K562 (cell line): ENCODE measurements around the gene PIM3. TPM values are rescaled to one million over a fixed set of nuclear protein-coding genes. Genes with fewer than 3 reads are reported as not detected.

Experiments
- ATAC-seq: fragments of 200-7000 bp; cut with Tn5 transposase; 3 replicates; pipeline ENCODE4 v1.9.1; 2020; ENCODE audit warnings: moderate library complexity
- BruUV-seq: library from RNA; stranded (reverse); fragments of 400-500 nt; replicated peaks from 2 replicates; lab custom pipeline; 2021; lab: Mats Ljungman, UMichigan
- CTCF ChIA-PET: fragments of 300-600 bp; formaldehyde crosslinking; extraction: SDS; loops from one replicate; lab custom pipeline; 2021; ENCODE audit warnings: low intra/inter-chr PET ratio; lab: Yijun Ruan, JAX
- POLR2A ChIA-PET: fragments of 300-600, 350-650 bp; sonication (Branson Sonifier 250); formaldehyde crosslinking; extraction: SDS; loops from one replicate; lab custom pipeline; 2021; ENCODE audit warnings: antibody characterized with exemption, inconsistent platforms; lab: Yijun Ruan, JAX
- DNase-seq, 4 experiments: peaks; one replicate each; pipeline versions ENCODE4 v3.0.0 to v3.0.0-alpha.2; 2011 to 2018; ENCODE audit warnings: low spot score in 3 of 4, mixed read lengths in 3 of 4; ENCODE audit errors: extremely low read depth in 1 of 4
- FAIRE-seq: peaks from 2 replicates; lab custom pipeline; 2011; peaks lifted over from hg19 to GRCh38; lab: Jason Lieb, UNC
- H2AFZ ChIP-seq: 2 replicates; pipeline ENCODE4 v1.6.0; 2011; ENCODE audit warnings: low read depth, low read length, control low read depth, inconsistent platforms
- H3K27ac ChIP-seq: fragments of 200-600 bp; 3 replicates; pipeline ENCODE4 v1.8.0; 2011; ENCODE audit warnings: low read depth, mild to moderate bottlenecking, control low read depth, inconsistent platforms, low read length, moderate library complexity, mixed read lengths; ENCODE audit errors: extremely low read depth
- H3K27me3 ChIP-seq, 2 experiments: fragments of 300-600 bp in 1 of 2; 2 replicates in 1 of 2; 3 replicates in 1 of 2; pipeline versions ENCODE4 v1.6.0 to v1.8.0; 2011; ENCODE audit warnings: inconsistent platforms in 2 of 2, low read length in 2 of 2, mild to moderate bottlenecking in 1 of 2, mixed read lengths in 1 of 2, moderate library complexity in 1 of 2; ENCODE audit not compliant: control insufficient read depth in 2 of 2, insufficient read depth in 2 of 2
- H3K36me3 ChIP-seq: fragments of 300-600 bp; 3 replicates; pipeline ENCODE4 v1.8.0; 2011; ENCODE audit warnings: mild to moderate bottlenecking, low read length, inconsistent platforms; ENCODE audit not compliant: control insufficient read depth, insufficient read depth
- H3K4me1 ChIP-seq, 2 experiments: fragments of 200-600 bp in 1 of 2; replicated peaks in 1 of 2; 2 replicates in 1 of 2; 3 replicates in 1 of 2; pipeline versions ENCODE4 v1.5.1 to v1.8.0; 2011; ENCODE audit warnings: inconsistent platforms in 2 of 2, low read length in 2 of 2, mild to moderate bottlenecking in 1 of 2, mixed read lengths in 1 of 2, moderate library complexity in 1 of 2; ENCODE audit not compliant: control insufficient read depth in 2 of 2, insufficient read depth in 2 of 2
- H3K4me2 ChIP-seq: 2 replicates; pipeline ENCODE4 v1.6.1; 2011; ENCODE audit warnings: low read length, control low read depth, inconsistent platforms, mixed read lengths; ENCODE audit not compliant: insufficient read depth
- H3K4me3 ChIP-seq: fragments of 200-600 bp; sonication (generic), shearing (Covaris generic); 2 replicates; pipeline ENCODE4 v1.5.1; 2016; ENCODE audit warnings: control low read depth, inconsistent platforms
- H3K79me2 ChIP-seq: fragments of 200-600 bp; 3 replicates; pipeline ENCODE4 v1.8.0; 2011; ENCODE audit warnings: low read length, inconsistent platforms; ENCODE audit not compliant: control insufficient read depth, insufficient read depth
- H3K9ac ChIP-seq, 2 experiments: 2 replicates each; pipeline versions ENCODE4 v1.6.0 to v1.6.1; 2011; ENCODE audit warnings: low read depth in 2 of 2, low read length in 2 of 2, control low read depth in 1 of 2, inconsistent platforms in 1 of 2, mild to moderate bottlenecking in 1 of 2, mixed read lengths in 1 of 2; ENCODE audit not compliant: insufficient read depth in 1 of 2
- H3K9me1 ChIP-seq: one replicate; pipeline ENCODE4 v1.6.0; 2011; ENCODE audit warnings: inconsistent platforms, mild to moderate bottlenecking, low read length, moderate library complexity; ENCODE audit not compliant: control insufficient read depth, insufficient read depth
- H3K9me3 ChIP-seq: replicated peaks from 2 replicates; pipeline ENCODE4 v1.5.1; 2011; ENCODE audit warnings: low read depth, low read length, inconsistent platforms; ENCODE audit not compliant: control insufficient read depth, insufficient read depth
- H4K20me1 ChIP-seq: replicated peaks from 2 replicates; pipeline ENCODE4 v1.6.1; 2011; ENCODE audit warnings: low read length, inconsistent platforms, mixed read lengths; ENCODE audit not compliant: control insufficient read depth, insufficient read depth
- CCNT2 ChIP-seq: IDR thresholded peaks from 2 replicates; pipeline ENCODE4 v1.6.1; 2011; ENCODE audit warnings: borderline replicate concordance, low read depth, mild to moderate bottlenecking, moderate library complexity, mixed read lengths, low read length; ENCODE audit not compliant: insufficient read length; ENCODE audit errors: extremely low read depth
- DIDO1 ChIP-seq: fragments of 450-650 bp; IDR thresholded peaks from 2 replicates; pipeline ENCODE4 v1.6.1; 2016; ENCODE audit warnings: low read depth, missing biosample characterization, missing genetic modification characterization
- HDAC2 ChIP-seq: fragments of 450-650 bp; IDR thresholded peaks from 2 replicates; pipeline ENCODE4 v1.6.1; 2016; ENCODE audit warnings: mild to moderate bottlenecking
- HMGN3 ChIP-seq: IDR thresholded peaks from 2 replicates; pipeline ENCODE4 v1.6.1; 2011; ENCODE audit warnings: borderline replicate concordance, low read depth, mild to moderate bottlenecking, mixed read lengths, low read length; ENCODE audit not compliant: insufficient read length; ENCODE audit errors: extremely low read depth
- HOMEZ ChIP-seq: fragments of 250-450 bp; sonication (Bioruptor Pico); IDR thresholded peaks from 2 replicates; pipeline ENCODE4 v1.4.0; 2020; ENCODE audit warnings: mild to moderate bottlenecking, moderate library complexity
- ID3 ChIP-seq, 2 experiments: fragments of 250-450 bp in 1 of 2; fragments of 450-650 bp in 1 of 2; sonication (Bioruptor Pico) in 1 of 2; IDR thresholded peaks; 2 replicates each; pipeline versions ENCODE4 v1.6.1 to v1.8.0; 2016 to 2021; ENCODE audit warnings: mild to moderate bottlenecking in 2 of 2, moderate library complexity in 2 of 2, missing compliant biosample characterization in 1 of 2, missing genetic modification characterization in 1 of 2
- JUND ChIP-seq, 2 experiments: IDR thresholded peaks; 2 replicates in 1 of 2; 3 replicates in 1 of 2; pipeline ENCODE4 v1.6.1; 2011; ENCODE audit warnings: borderline replicate concordance in 2 of 2, low read depth in 2 of 2, low read length in 2 of 2, improper control_type of control experiment in 1 of 2, missing biosample characterization in 1 of 2, missing genetic modification characterization in 1 of 2, missing genetic modification reagents in 1 of 2
- NR2C1 ChIP-seq, 2 experiments: fragments of 450-650 bp; IDR thresholded peaks; 2 replicates each; pipeline ENCODE4 v1.6.1; 2017; ENCODE audit warnings: mild to moderate bottlenecking in 2 of 2, antibody characterized with exemption in 1 of 2, inconsistent platforms in 1 of 2, missing compliant biosample characterization in 1 of 2, missing genetic modification characterization in 1 of 2
- PHF20 ChIP-seq: fragments of 450-650 bp; IDR thresholded peaks from 2 replicates; pipeline ENCODE4 v1.6.1; 2018; ENCODE audit not compliant: partially characterized antibody
- RBBP5 ChIP-seq: fragments of 200-600 bp; sonication (generic); IDR thresholded peaks from 2 replicates; pipeline ENCODE4 v1.6.1; 2012; ENCODE audit warnings: borderline replicate concordance, mild to moderate bottlenecking, low read length, control low read depth, inconsistent platforms; ENCODE audit not compliant: insufficient read depth, poor library complexity, severe bottlenecking
- TRIM28 ChIP-seq: fragments of 450-650 bp; IDR thresholded peaks from 2 replicates; pipeline ENCODE4 v1.6.1; 2017
- YBX1 ChIP-seq: fragments of 450-650 bp; IDR thresholded peaks from 2 replicates; pipeline ENCODE4 v1.7.1; 2016; ENCODE audit warnings: mild to moderate bottlenecking
- ZBED1 ChIP-seq: IDR thresholded peaks from 2 replicates; pipeline ENCODE4 v1.6.1; 2014
- ZFP91 ChIP-seq: sonication (generic); formaldehyde crosslinking; IDR thresholded peaks from 2 replicates; pipeline ENCODE4 v1.8.0; 2022; ENCODE audit warnings: mild to moderate bottlenecking, missing genetic modification reagents
- ZNF766 ChIP-seq: fragments of 200-800 bp; sonication (Bioruptor generic); conservative IDR thresholded peaks from 2 replicates; pipeline ENCODE4 v1.6.1; 2016; ENCODE audit warnings: missing genetic modification characterization, missing compliant biosample characterization
- ZNF785 ChIP-seq: fragments of 250-450 bp; sonication (Bioruptor Pico); IDR thresholded peaks from 2 replicates; pipeline ENCODE4 v1.4.0; 2020; ENCODE audit warnings: mild to moderate bottlenecking
- WGBS: fragments of 100-300 bp; shearing (Covaris generic); methylation state at CpG from one replicate; pipeline ENCODE4 v1.1.6; 2016; ENCODE audit warnings: low coverage, mixed read lengths; ENCODE audit not compliant: insufficient coverage; ENCODE audit errors: missing lambda C conversion rate; 5-methylcytosine and 5-hydroxymethylcytosine counted together
- in situ Hi-C: fragments of 300-500 bp; cut with MboI; formaldehyde crosslinking; loops from 4 replicates; pipeline ENCODE4 v1.15.0; 2018; ENCODE audit warnings: inconsistent platforms, mixed read lengths
- intact Hi-C: fragments of 100-400 bp; cut with micrococcal nuclease; formaldehyde crosslinking; loops from 2 replicates; pipeline ENCODE4 v1.14.2; 2022
- polyA plus RNA-seq, 8 experiments: library from polyadenylated mRNA; depleted of rRNA in 4 of 8; stranded (reverse) in 5 of 8; unstranded in 3 of 8; fragments of >200 nt; fragmentation: Nextera tagmentation in 2 of 8; fragmentation: Illumina TruSeq in 1 of 8; extraction: Ambion mirVana in 2 of 8; extraction: Trizol in 1 of 8; gene quantifications; 2 replicates each; pipeline versions ENCODE4 v1.2.1 to v1.2.3, GENCODE V29; 2011 to 2014; ENCODE audit warnings: inconsistent platforms in 1 of 8, missing spikeins in 1 of 8
- total RNA-seq, 7 experiments: library from RNA; depleted of rRNA in 6 of 7; stranded (reverse); fragments of >200 nt in 6 of 7; fragmentation: Illumina TruSeq in 2 of 7; extraction: Trizol in 2 of 7; gene quantifications; 2 replicates each; pipeline versions ENCODE4 v1.2.1 to v1.2.3, GENCODE V29; 2011 to 2021; ENCODE audit warnings: low replicate concordance in 1 of 7

The PIM3 gene
- total and polyA plus RNA-seq, 9 of the 15 experiments (the other 6 are each of a cell fraction or from before 2014, with no cell fraction given), result 0.24 to 40.5 (median 5.3) TPM

- H4K20me1 ChIP-seq, result peaks cover 15% of the 10 kb centered on the region
- intact Hi-C loops (no loop called here), in situ Hi-C loops (no loop called here)
- no peak overlapping the region for H2AFZ ChIP-seq
- peak overlapping the region; percentile 73 for H3K4me2 ChIP-seq
- ChIA-PET CTCF (no interaction called here), POLR2A (interaction anchor here (0.7 to 1.2 kb wide), 2 partner anchors 14 to 27 kb away, joined by 3 read pairs; no protein-coding TSS in a partner anchor)
- peaks cover 34% of the 10 kb centered on the region; the same call in 1 of the 3 replicates for H3K36me3 ChIP-seq
- BruUV-seq, result no TSS peak
- H3K9ac ChIP-seq, result peak overlapping the region; percentile 60 to 91; a peak in 3 of 4 replicates
- peaks cover 43% of the 10 kb centered on the region for H3K79me2 ChIP-seq
- DNase-seq (no peak), ATAC-seq (no peak; the same call in 2 of the 3 replicates), FAIRE-seq (no peak)
- WGBS, result 53% methylated on average over 17 of the region's 63 CpGs
- no peaks in the 10 kb centered on the region for H3K9me3 ChIP-seq
- peak overlapping the region; percentile 76 for H3K4me3 ChIP-seq
- H3K27me3 ChIP-seq, result no peaks in the 10 kb centered on the region
- H3K4me1 ChIP-seq, result peaks cover 32 to 89% of the 10 kb centered on the region in 2 experiments
- H3K27ac ChIP-seq, result peak overlapping the region; percentile 84
- no peaks in the 10 kb centered on the region for H3K9me1 ChIP-seq
- TF ChIP-seq ZFP91 (no peak), ID3 (CRISPR knock-in tag; IDR thresholded peaks at IDR 0.05) (no peak), ID3 (tag; IDR thresholded peaks at IDR 0.05) (no peak), HMGN3 (no peak), RBBP5 (peak; percentile 8), HDAC2 (no peak), CCNT2 (peak; percentile 11), YBX1 (no peak), HOMEZ (CRISPR knock-in tag) (no peak), ZNF766 (CRISPR knock-in tag) (no peak), NR2C1 (IDR thresholded peaks at IDR 0.05) (peak; percentile 81), NR2C1 (tag; IDR thresholded peaks at IDR 0.05) (peak; percentile 75), JUND (IDR thresholded peaks at IDR 0.05; ENCODE audit: borderline replicate concordance, low read depth, low read length) (no peak), JUND (tag; IDR thresholded peaks at IDR 0.05; ENCODE audit: borderline replicate concordance, low read depth, low read length) (0 out of 3 replicates have a peak, but pooled peaks have one; percentile 2), ZBED1 (no peak), TRIM28 (no peak), PHF20 (no peak), DIDO1 (tag) (no peak), ZNF785 (CRISPR knock-in tag) (no peak)
Measured at GRCh38 chr22:49962751-49963646, 2.4 kb downstream of the PIM3 start.
